Tibial nerve (tissue), 4 donors: Measurements from ENCODE around the gene PRAC2. TPM values are rescaled to one million over a fixed set of nuclear protein-coding genes. Genes with fewer than 3 reads are reported as not detected.

Source experiments
- DNase-seq, 2 donors: peaks; one replicate each; pipeline ENCODE4 v3.0.0-alpha.2; 2019; ENCODE audit warnings: low spot score in 2 of 2
- H3K27ac ChIP-seq, 4 donors: fragments of 200-600 bp; sonication (generic) in 3 of 4; one replicate each; pipeline ENCODE4 v1.5.1; 2017 to 2019; ENCODE audit warnings: mild to moderate bottlenecking in 1 of 4
- H3K27me3 ChIP-seq, 2 donors: fragments of 200-600 bp; sonication (generic) in 1 of 2; one replicate each; pipeline versions ENCODE4 v1.5.1 to v1.6.0; 2017 to 2019
- H3K36me3 ChIP-seq, 3 donors: fragments of 200-600 bp; sonication (generic); one replicate each; pipeline ENCODE4 v1.5.1; 2018 to 2019
- H3K4me1 ChIP-seq, 4 donors: fragments of 200-600 bp; sonication (generic) in 3 of 4; one replicate each; pipeline ENCODE4 v1.5.1; 2017 to 2019
- H3K4me3 ChIP-seq, 4 donors: fragments of 200-600 bp; sonication (generic) in 3 of 4; one replicate each; pipeline ENCODE4 v1.5.1; 2017 to 2019; ENCODE audit warnings: mild to moderate bottlenecking in 1 of 4, moderate library complexity in 1 of 4
- H3K9me3 ChIP-seq, 4 donors: fragments of 200-600 bp; sonication (generic) in 3 of 4; one replicate each; pipeline ENCODE4 v1.5.1; 2017 to 2019
- CTCF ChIP-seq, 5 experiments: fragments of 200-600 bp in 3 of 5; fragments of 450-650 bp in 2 of 5; sonication (generic) in 3 of 5; IDR thresholded peaks; one replicate each; pipeline ENCODE4 v1.5.1; 2016 to 2019; ENCODE audit warnings: antibody characterized with exemption in 5 of 5, mild to moderate bottlenecking in 3 of 5, moderate library complexity in 2 of 5
- EP300 ChIP-seq, 2 donors: sonication (generic); formaldehyde crosslinking; IDR thresholded peaks; one replicate each; pipeline ENCODE4 v1.6.1; 2017; ENCODE audit warnings: antibody characterized with exemption in 2 of 2, mild to moderate bottlenecking in 1 of 2
- POLR2A ChIP-seq, 2 donors: fragments of 450-650 bp; IDR thresholded peaks; one replicate each; pipeline ENCODE4 v1.6.1; 2017; ENCODE audit warnings: antibody characterized with exemption in 2 of 2, mild to moderate bottlenecking in 2 of 2, moderate library complexity in 2 of 2
- WGBS, 2 donors: methylation state at CpG; one replicate each; pipeline ENCODE4 v1.1.5; 2018; 5-methylcytosine and 5-hydroxymethylcytosine counted together
- total RNA-seq, 4 donors: library from RNA; depleted of rRNA; stranded (reverse); fragments of >200 nt; gene quantifications; one replicate each; pipeline ENCODE4 v1.1.0, GENCODE V29; 2016

PRAC2 gene
- total RNA-seq, 4 donors from 2014 or later = not detected

DNA sequence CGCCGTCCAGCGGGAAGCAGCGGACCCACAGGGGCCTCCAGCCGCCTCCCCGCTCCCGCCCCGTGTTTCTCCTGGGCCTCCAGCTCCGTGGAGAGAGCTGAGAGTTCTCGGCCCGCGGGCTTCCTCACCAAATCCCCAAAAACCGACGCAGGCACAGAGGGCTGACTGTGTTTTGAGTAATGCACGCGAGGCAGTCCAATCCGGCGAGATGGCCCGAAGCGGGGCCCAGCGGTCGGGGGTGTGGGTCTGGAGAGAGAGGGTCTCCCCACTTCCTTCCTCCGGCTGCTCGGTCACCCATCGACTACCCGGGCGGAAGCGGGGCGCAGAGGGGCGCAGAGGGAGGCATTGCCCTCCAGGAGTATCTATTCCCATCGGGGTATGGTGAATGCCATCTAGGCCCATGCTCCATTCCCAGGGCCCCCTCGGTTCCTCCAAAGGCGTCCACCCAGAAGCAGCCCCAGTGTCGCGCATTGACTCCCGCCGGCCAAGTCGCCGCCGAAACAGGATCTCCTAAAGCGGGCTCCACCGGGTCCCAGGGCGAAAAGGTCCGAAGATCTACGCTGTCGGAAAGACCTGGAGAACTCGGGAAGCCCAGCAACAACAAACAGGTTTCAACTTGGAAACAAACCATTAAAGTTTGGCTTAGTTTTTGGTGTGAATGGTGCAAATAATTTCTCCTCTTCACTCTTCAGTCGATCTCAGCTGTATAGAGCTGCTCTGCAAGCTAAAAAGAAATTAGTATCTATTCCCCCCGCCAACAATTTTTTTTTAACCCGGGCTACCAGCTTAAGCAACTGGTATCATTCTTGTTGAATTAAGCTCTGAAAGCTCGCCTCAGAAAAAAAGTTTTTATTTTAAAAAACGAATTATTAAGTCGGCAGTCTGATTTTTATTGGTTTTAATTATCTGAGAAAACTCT lies 24.7 kb downstream of the PRAC2 start:
- Histone ChIP-seq H3K27ac (no peak overlapping the region), H3K9me3 (no peaks in the 10 kb centered on the region), H3K4me1 (peaks cover 0 to 18% (median 0%) of the 10 kb centered on the region in 4 donors), H3K36me3 (no peaks in the 10 kb centered on the region), H3K27me3 (peaks cover 13 to 100% of the 10 kb centered on the region in 2 donors), H3K4me3 (no peak overlapping the region)
- no peak for DNase-seq
- TF ChIP-seq POLR2A (IDR thresholded peaks at IDR 0.05) (no peak), EP300 (IDR thresholded peaks at IDR 0.05) (no peak), CTCF (IDR thresholded peaks at IDR 0.05) (no peak)
- WGBS, 2 donors = 7 to 8% methylated on average over 32 to 52 of the region's 53 CpGs

- 22 to 27% methylated on average over 16 of the region's 16 CpGs for WGBS, 2 donors
- DNase-seq = no peak
- no peak for TF ChIP-seq POLR2A (IDR thresholded peaks at IDR 0.05)
- no peak for TF ChIP-seq CTCF (IDR thresholded peaks at IDR 0.05)
- Histone ChIP-seq H3K9me3 (no peaks in the 10 kb centered on the region), H3K36me3 (no peaks in the 10 kb centered on the region), H3K4me1 (peaks cover 0 to 30% (median 0%) of the 10 kb centered on the region in 4 donors), H3K4me3 (no peak overlapping the region), H3K27ac (no peak overlapping the region), H3K27me3 (peaks cover 13 to 100% of the 10 kb centered on the region in 2 donors)
These were observed 26.0 kb downstream of the PRAC2 start for GRCh38 chr17:48748718-48749566.

GRCh38 chr17:48749621-48750553 lies 26.9 kb downstream of the PRAC2 start:
- Histone ChIP-seq H3K9me3 (no peaks in the 10 kb centered on the region), H3K4me3 (no peak overlapping the region), H3K27ac (no peak overlapping the region), H3K27me3 (peaks cover 13 to 100% of the 10 kb centered on the region in 2 donors), H3K36me3 (no peaks in the 10 kb centered on the region), H3K4me1 (peaks cover 0 to 40% (median 2%) of the 10 kb centered on the region in 4 donors)
- WGBS, 2 donors = 5% methylated on average over 32 of the region's 32 CpGs
- DNase-seq = no peak
- TF ChIP-seq CTCF (IDR thresholded peaks at IDR 0.05) (no peak), POLR2A (IDR thresholded peaks at IDR 0.05) (no peak), EP300 (IDR thresholded peaks at IDR 0.05) (no peak)

DNA sequence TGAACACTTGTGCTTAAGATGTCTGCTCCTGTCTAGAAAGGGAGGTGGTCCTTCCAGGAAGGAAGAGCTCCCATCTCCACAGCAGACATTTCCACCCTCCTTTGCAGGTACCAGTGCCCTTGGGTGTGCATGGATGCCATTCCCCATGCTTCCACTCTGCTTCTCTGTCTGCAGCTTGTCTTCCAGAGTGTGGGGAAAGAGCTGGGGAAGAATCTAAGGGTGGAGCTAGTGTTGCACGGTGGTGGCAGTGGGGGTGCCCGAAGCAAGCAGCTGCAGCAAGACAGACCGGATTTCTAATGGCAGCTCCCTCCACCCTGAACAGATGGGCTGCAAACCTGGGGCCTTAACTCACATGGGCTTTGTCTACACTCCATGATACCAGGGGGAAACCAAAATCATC lies 28.2 kb downstream of the PRAC2 start:
- no peak for DNase-seq
- no peak overlapping the region for H3K27ac ChIP-seq
- no peaks in the 10 kb centered on the region for H3K9me3 ChIP-seq
- H3K27me3 ChIP-seq = peaks cover 8 to 100% of the 10 kb centered on the region in 2 donors
- H3K4me1 ChIP-seq = peaks cover 0 to 44% (median 4%) of the 10 kb centered on the region in 4 donors
- no peaks in the 10 kb centered on the region for H3K36me3 ChIP-seq
- no peak for TF ChIP-seq POLR2A (IDR thresholded peaks at IDR 0.05)
- TF ChIP-seq EP300 (IDR thresholded peaks at IDR 0.05) = no peak
- no peak for TF ChIP-seq CTCF (IDR thresholded peaks at IDR 0.05)
- 0 to 4% methylated on average over 3 of the region's 3 CpGs for WGBS, 2 donors
- H3K4me3 ChIP-seq = no peak overlapping the region
